Measurements from ENCODE around the gene NRG2. TPM values are rescaled to one million over a fixed set of nuclear protein-coding genes. Genes with fewer than 3 reads are reported as not detected.

The NRG2 gene
- total RNA-seq, 1 experiment from 2014 or later, result 1.8 TPM

DNA sequence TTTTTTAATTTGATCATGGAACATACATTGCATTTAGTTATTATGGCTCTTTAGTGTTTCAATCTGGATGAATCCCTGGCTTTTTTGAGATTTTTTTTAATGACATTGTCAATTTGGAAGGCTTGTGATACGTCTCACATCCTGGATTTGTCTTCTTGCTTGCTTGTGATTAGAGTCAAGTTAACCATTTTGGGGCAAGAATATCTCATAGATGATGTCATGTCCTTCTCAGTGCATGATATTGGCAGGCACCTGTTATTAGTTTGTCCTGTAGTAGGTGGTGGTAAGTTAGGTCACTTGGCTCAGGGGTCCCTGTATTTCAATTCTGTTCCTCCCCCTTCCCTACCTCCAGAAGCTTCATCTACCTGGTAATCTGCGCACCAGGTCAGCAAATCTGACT is 244.2 kb downstream of the NRG2 start:
- Histone ChIP-seq H3K9me3 (ENCODE audit: low read length) (no peaks in the 10 kb centered on the region), H3K4me3 (ENCODE audit: low read length) (no peak overlapping the region), H3K27ac (ENCODE audit: low read length) (no peak overlapping the region), H3K27me3 (ENCODE audit: low read length) (peaks cover 74% of the 10 kb centered on the region), H2AFZ (ENCODE audit: low read length) (no peak overlapping the region), H4K20me1 (ENCODE audit: low read length) (no peaks in the 10 kb centered on the region), H3K36me3 (ENCODE audit: low read depth, low read length) (no peaks in the 10 kb centered on the region), H3K9me2 (replicated peaks; ENCODE audit: low read length) (no peaks in the 10 kb centered on the region), H3K4me2 (ENCODE audit: low read length) (no peak overlapping the region), H3K79me2 (ENCODE audit: low read length) (no peaks in the 10 kb centered on the region), H3K9ac (ENCODE audit: low read length) (no peak overlapping the region), H3K4me1 (ENCODE audit: insufficient read depth, low read length) (no peaks in the 10 kb centered on the region), H3F3A (ENCODE audit: low read length, unreplicated experiment) (no peaks in the 10 kb centered on the region)
- POLR2A ChIA-PET (ENCODE audit: unreplicated experiment), result no interaction called here
- no peak for ATAC-seq
- CTCF ChIA-PET, result no interaction called here
- no TSS peak for BruUV-seq (replicated peaks)
- DNase-seq, result no peak
- TF ChIP-seq EZH2 (IDR thresholded peaks at IDR 0.05; ENCODE audit: low read length, unreplicated experiment) (no peak), EZH2phosphoT487 (IDR thresholded peaks at IDR 0.05; ENCODE audit: borderline replicate concordance, low read length) (no peak), CTCF (conservative IDR thresholded peaks at IDR 0.05; ENCODE audit: low read depth, low read length) (no peak)
- intact Hi-C loops (cut with micrococcal nuclease), result no loop called here

GRCh38 chr5:139797856-139798510 is 245.1 kb downstream of the NRG2 start:
- POLR2A ChIA-PET (ENCODE audit: unreplicated experiment), result no interaction called here
- H3K27me3 ChIP-seq (ENCODE audit: low read length), result peaks cover 82% of the 10 kb centered on the region
- H3K9ac ChIP-seq (ENCODE audit: low read length), result no peak overlapping the region

More at GRCh38 chr5:139797856-139798510, 245.1 kb downstream of the NRG2 start:
- H2AFZ ChIP-seq (ENCODE audit: low read length), result no peak overlapping the region
- H3K79me2 ChIP-seq (ENCODE audit: low read length), result no peaks in the 10 kb centered on the region
- BruUV-seq (replicated peaks), result no TSS peak
- ATAC-seq, result no peak
- no peak for DNase-seq
- no peak overlapping the region for H3K4me2 ChIP-seq (ENCODE audit: low read length)
- no peak overlapping the region for H3K27ac ChIP-seq (ENCODE audit: low read length)
- H3K4me3 ChIP-seq (ENCODE audit: low read length), result no peak overlapping the region
- no peaks in the 10 kb centered on the region for H3K9me3 ChIP-seq (ENCODE audit: low read length)
- H3K36me3 ChIP-seq (ENCODE audit: low read depth, low read length), result no peaks in the 10 kb centered on the region
- no peaks in the 10 kb centered on the region for H4K20me1 ChIP-seq (ENCODE audit: low read length)
- no peaks in the 10 kb centered on the region for H3F3A ChIP-seq (ENCODE audit: low read length, unreplicated experiment)
- TF ChIP-seq EZH2 (IDR thresholded peaks at IDR 0.05; ENCODE audit: low read length, unreplicated experiment), result no peak
- no peak for TF ChIP-seq CTCF (conservative IDR thresholded peaks at IDR 0.05; ENCODE audit: low read depth, low read length)
- no peak for TF ChIP-seq EZH2phosphoT487 (IDR thresholded peaks at IDR 0.05; ENCODE audit: borderline replicate concordance, low read length)
- no peaks in the 10 kb centered on the region for H3K4me1 ChIP-seq (ENCODE audit: insufficient read depth, low read length)
- intact Hi-C loops (cut with micrococcal nuclease), result no loop called here
- CTCF ChIA-PET, result no interaction called here
- H3K9me2 ChIP-seq (replicated peaks; ENCODE audit: low read length), result no peaks in the 10 kb centered on the region

All from PC-3 (cell line).